CD4-positive, alpha-beta T cell treated with Interferon gamma for 1 hour (primary cell): ENCODE measurements around the gene GBX1.

Source experiments
- DNase-seq: peaks from one replicate; pipeline ENCODE4 v3.0.0-alpha.2; 2020

GBX1 gene

DNA sequence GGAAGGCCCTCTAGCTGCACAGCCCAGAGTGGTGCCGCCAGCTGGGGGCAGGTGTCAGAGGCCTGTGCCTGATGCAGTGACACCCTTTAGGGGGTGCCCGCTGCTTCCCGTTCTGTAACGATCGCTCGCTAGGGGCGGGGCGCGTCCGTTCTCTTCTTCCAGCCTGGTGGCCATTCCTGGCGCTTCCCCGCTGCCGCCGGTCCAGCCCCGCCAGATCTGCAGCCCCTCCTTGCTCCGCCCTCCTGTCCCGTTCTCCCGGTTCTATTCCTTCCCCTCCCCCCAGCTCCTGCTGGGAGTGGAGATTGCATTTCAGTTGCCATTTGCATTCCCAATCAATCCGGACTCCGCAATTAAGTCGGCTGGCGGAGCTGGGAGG lies 42.0 kb downstream of the GBX1 start:
- DNase-seq: no peak

GRCh38 chr7:151124899-151125399 lies 42.5 kb downstream of the GBX1 start:
- DNase-seq: no peak

DNA sequence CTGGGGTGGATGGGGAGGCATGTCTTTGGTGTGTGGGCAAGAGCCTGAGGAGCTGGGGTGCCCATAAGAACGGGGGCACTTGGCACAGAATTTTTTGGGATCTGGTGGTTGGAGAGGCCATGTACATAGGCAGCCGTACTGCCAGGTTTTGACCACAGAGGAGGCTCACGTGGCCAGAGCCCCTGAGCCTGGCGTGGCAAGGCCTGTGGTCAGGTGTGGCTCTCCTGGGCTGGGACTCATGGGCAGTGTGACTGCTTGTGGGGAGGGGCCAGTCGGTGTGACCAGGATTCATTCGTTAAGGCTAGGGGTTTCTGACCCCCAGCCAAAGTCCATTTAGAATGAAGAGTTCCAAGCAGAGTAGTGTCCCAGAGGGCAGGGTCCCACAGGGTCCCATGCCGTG lies 43.0 kb downstream of the GBX1 start:
- no peak for DNase-seq

DNA sequence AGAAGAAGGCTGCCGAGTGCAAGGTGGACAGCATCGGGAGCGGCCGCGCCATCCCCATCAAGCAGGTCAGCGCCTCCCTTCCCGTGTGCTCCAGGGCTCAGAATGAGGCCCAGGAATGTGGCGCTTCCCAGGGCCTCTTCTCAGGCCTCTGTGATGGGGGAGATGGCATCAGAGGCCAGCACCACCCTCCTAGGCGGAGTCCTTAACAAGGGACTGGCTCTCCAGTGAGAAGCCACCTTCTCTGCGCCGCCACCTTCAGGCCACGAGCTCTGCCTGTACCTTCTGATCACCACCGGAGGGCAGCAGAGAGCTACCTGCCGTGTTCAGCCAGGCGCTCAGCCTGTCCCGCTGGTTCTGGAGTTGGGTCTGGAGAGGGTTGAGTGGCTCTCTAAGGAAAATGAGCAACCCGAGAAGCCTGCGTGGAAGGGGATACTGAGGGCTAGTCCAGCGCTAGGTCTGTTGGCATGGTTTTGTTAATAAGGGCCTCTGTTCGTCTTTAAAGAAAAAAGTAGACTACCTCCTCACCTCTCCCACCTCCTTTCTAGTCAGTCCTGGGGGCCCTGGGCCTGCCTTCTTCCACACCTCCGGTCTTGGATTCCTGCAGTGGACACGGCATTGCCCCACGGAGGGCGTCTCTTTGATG lies 43.6 kb downstream of the GBX1 start:
- peak; percentile 76 for DNase-seq

DNA sequence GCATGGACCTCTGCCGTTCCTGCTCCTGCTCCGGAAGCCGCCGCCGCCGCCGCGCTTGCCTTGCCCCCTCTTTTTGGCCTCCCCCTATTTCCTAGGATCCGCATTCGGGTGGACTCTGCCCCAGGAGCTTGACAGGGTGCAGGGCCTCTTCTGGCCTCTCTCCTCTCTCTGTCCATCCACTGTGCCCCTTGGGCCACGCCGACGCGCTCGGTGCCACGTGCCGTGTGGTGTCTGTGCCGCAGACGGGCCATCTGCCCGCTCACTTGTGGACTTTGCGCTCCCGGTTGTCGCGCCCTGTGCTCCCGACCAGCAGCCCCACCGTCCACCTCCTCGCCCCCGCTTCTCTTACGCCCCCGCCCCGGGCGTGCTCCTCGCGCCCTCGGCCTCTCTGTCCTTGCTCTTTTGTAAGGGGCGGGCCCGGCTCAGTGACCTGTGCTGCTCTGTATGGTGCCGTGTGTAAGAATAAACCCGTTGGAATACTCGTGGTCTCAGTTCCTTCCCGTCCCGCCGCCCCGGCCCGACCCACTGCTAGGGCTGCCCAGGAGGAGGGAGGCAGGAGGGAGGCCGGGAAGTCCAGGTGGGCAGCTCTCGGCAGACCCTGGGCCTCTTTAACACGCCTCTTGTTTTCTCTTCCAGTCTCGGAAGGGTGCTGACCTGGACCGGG lies 44.2 kb downstream of the GBX1 start:
- DNase-seq: no peak

GRCh38 chr7:151122796-151123157 lies 44.7 kb downstream of the GBX1 start:
- no peak for DNase-seq

DNA sequence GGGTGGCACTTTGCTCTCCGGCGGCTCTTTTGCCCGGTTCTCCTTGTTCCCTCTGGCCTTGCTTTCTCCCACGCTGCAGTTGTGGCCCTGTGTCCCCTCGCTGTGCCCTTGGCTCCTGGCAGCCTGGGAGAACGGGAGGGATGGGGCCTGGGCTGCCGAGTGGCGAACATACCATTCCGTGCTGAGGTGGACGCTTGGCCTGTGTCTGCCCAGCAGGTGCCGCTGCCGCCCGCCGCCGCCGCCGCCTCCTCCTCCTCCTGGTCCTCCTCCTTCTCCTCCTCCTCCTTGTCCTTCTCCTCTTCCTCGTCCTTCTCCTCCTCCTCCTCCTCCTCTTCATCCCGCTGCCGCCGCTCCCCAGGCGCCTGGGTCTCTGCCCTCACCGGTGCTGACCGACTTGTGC lies 45.2 kb downstream of the GBX1 start:
- DNase-seq: no peak

DNA sequence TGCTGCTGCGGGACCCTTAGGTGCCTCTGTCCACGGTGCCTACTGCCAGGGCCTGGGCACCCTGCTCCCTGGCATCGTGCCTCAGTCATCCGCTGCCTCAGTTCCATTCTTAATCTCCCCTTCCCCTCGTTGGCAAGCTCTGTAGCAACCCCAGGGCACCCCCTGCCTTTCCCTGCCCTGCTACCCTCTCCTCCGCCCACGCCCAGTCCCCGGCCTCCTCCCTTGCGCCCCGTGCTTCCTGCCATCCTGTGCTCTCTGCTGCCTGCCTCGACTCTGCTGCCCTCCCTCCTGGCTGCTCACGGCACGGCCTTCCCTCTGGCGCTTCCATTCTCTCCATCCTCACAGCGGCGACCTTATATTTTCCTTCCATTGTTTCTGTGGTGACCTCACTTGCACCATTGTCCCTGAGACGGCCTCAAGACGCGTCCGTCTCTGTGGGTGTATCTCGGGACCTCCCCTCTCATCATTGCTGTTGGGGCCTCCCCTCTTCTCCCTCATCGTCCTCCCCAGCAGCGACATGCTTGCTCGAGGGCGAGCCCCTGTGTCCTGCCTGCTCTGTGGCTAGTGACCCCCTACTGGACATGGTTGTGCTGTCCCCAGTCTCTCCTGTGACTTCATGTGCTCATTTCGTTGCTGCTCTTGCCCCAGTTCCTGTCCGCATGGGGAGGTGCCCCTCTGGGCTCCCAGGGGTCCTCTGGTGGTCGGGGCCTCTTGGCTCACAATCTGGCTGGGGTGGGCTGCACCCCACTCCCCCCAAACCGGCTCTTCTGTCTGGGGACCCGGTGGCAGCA lies 45.9 kb downstream of the GBX1 start:
- DNase-seq: no peak

DNA sequence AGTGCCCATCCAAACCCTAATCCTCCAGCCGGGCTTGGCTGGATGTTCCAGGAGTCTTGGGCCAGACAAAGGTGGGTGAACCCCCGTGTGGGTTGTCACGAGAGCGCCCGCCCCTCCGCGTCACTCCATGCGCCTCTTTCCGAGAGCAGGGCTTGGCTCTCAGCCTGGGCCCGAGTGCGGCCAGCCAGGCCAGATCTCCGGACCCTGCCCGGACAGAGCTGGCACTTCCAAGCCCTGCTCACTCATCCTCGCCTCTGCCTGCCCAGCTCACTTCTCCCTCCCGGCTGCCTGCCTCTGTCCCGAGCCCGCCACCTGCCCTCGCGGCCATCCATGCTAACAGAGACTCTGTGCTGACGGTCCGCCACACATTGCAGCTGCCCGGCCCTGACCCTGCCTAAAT lies 46.6 kb downstream of the GBX1 start:
- no peak for DNase-seq

DNA sequence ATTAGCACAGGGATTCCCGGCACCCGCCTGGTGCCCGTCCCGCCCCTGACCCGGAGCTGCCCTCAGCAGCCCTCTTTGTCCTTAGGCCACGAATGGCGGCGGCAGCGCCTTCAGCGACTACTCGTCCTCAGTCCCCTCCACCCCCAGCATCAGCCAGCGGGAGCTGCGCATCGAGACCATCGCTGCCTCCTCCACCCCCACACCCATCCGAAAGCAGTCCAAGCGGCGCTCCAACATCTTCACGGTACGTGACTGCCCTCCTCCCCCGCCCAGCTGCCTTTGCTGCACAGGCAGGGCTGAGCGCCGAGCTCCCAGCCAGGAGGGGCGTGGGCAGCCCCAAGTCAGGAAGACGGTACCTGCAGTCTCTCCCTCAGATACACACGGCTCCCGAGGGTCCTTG lies 47.6 kb downstream of the GBX1 start:
- DNase-seq: no peak

DNA sequence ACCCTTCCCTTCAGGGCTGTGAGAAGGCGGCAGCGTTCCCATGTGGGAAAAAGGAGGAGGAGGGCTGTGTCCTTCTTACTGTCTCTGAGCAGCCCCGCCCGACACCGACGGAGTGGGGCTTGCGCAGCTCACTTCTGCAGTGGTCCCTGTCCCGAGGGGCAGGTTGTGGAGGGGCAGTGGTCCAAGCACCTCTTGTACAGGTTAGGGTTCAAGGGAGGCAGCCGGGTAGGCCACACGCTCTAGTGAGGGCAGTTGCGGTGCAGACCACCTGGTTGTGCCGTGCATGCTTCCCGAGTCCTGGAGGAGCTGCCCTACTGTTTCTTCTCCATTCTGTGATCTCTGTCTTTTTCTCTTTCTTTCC lies 48.5 kb downstream of the GBX1 start:
- no peak for DNase-seq

DNA sequence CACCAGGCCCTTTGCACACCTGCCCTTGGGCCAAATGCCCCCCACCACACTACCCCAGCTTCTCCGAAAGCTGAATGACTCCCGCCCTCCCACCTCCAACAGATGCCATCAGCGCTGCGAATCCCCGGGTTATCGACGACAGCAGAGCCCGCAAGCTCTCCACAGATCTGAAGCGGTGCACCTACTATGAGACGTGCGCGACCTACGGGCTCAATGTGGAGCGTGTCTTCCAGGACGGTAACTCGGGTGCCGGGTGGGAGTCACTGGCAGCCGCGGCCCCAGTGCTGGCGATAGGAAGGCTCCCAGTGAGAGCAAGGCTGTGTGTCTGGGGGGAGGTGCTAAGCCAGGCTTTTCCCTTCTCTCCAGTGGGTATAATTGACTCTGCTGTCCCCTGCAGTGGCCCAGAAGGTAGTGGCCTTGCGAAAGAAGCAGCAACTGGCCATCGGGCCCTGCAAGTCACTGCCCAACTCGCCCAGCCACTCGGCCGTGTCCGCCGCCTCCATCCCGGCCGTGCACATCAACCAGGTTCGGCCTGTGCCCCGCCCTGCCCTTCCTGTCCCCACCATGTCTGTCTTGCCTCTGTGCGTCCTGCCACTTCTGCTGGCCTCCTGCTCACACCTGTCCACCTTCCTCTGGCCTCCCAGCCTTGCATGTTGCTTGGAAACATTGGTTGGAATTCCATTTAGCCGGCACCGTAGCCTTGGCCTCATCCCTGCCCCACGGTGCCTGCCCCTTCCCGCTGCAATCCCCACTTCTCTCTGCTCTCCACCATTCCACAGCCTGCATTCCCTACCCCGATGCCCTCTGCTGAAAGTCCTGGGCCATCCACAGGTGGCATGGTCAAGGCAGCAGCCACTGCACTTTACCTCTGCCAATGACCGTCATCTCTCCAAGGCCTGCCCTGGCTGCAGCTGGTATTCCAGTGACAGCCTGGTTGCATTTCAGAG lies 49.1 kb downstream of the GBX1 start:
- no peak for DNase-seq

GRCh38 chr7:151117565-151117964 lies 49.9 kb downstream of the GBX1 start:
- DNase-seq: peak; percentile 24

- no peak for DNase-seq
Measured at GRCh38 chr7:151116603-151117440, 50.7 kb downstream of the GBX1 start.

DNA sequence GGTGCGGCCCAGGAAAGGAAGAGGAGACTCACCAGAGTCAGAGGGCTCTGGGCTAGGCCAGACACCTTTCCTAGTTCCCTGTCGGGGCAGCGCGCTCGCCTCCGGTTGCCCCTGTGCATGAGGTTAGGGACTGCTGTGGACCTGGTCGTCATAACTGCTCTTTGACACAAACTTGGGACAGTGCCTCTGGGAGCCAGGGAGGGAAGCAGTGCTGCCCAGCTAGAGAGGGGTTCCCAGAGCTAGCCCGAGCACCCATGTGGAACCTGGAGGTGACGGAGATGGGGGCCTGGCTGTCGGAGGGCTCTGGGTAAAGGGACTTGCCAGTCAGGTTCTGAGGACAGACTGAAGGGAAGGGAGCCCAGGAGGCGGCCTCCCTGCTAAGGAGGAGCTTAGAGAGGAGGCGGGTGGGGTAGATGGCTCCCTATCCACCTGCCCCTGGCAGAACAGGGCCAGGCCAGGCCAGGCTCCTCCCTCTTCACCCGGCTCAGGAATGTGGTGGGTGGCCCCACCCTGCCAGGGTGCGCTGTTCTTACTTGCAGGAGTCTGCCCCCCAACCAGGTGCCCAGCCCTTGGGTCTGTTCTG lies 51.6 kb downstream of the GBX1 start:
- DNase-seq: no peak

- no peak for DNase-seq
Measured at GRCh38 chr7:151115121-151115835, 52.2 kb downstream of the GBX1 start.

DNA sequence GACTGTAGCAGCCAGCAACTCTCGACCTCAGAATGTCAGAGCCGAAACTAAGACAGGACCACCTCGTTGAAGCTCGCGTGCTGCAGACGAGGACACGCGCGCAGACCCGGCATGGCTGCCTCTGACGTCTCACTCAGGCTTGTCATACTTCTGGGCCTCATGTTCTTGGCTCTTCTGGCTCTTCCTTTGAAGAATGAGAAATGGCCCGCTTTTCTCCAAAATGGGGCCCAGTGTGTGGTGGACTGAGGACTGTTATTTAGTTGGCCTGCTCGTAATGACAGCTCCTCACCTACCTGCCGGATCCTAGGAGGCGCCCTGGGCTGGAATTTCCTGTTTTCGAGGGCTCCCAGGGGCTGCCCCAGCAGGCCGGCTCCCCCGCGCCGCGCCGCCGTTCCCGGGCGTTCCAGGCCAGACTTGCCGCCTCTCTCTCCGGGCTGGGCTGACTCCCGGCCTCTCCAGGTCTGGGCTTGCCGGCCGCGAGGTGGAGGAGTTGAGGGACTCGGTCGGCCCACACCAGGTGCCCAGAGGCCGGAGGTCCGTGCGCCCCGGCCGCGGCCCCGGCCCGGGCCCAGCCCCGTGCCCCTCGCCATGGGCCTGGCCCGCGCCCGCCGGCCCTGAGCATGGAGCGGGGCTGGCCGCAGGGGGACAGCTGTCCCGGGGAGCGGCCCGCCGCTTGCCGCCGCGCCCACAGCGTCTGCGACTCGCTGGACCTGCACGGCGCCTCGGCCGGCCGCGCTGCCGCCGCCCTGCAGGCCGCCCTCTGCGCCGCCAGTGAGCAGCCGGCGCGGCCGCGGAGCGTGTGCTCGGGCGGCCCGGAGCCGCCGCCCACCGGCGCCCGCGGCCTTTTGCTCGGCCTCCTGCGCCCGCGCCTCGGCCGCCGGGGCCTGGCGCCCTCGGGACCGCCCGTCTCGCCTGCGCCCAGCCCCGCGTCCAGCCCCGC lies 53.1 kb downstream of the GBX1 start:
- no peak for DNase-seq

DNA sequence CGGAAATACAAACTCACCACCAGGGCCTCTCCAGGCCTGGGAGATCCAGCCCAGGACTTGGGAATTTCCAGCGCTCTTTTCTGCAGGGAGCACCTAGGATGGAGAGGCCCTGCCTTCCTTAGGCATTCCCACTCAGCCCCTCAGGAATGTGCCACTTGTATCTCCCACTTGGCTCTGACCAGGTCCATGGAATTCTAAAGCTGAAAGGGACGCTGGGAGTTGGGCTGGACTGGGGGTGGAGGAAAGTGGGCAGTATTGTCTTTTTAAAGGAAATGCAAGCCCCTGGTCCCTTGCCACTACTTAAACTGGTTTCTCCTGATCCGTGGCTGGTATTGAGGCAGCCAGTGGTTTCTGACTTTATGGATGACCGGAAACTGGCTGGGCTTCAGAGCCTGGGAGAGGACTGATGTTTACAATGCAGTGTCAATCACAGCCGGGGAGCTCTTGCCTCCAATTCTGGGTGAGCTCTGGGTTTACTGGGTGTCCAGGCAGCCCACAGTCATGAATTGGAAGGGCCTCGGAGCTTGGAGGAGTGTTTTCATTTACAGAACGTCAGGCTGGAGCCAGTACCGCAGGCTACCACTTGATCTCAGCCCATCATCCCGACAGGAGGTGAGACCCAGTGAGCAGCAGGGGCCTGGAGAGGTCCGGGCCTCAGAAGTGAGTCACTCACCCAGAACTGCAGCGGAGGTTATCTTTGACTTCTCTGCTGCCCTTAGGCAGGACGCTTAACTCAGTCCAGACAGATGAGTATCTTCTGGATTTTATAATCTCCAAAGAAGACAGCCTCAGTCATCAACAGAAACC lies 53.9 kb downstream of the GBX1 start:
- DNase-seq: no peak
